CD4-positive, alpha-beta T cell treated with Interleukin-6 for 4 hours (primary cell): ENCODE measurements around the gene FNDC3B.

Experiments
- DNase-seq: peaks from one replicate; pipeline ENCODE4 v3.0.0-alpha.2; 2020; ENCODE audit warnings: mixed read lengths

Gene FNDC3B

GRCh38 chr3:172097585-172097984 is 58.2 kb downstream of the FNDC3B start:
- DNase-seq, result no peak

GRCh38 chr3:172098698-172099494 is 59.5 kb downstream of the FNDC3B start:
- no peak for DNase-seq

- DNase-seq, result no peak
These were observed 60.1 kb downstream of the FNDC3B start for GRCh38 chr3:172099495-172099808.

- no peak for DNase-seq
These were observed 61.1 kb downstream of the FNDC3B start for GRCh38 chr3:172100482-172100881.

GRCh38 chr3:172101107-172101506 is 61.7 kb downstream of the FNDC3B start:
- DNase-seq, result no peak

GRCh38 chr3:172102123-172102882 is 62.9 kb downstream of the FNDC3B start:
- peak; percentile 64 for DNase-seq

- no peak for DNase-seq
These were observed 63.5 kb downstream of the FNDC3B start for GRCh38 chr3:172102883-172103310.

GRCh38 chr3:172103724-172104123 is 64.3 kb downstream of the FNDC3B start:
- no peak for DNase-seq

- no peak for DNase-seq
These were observed 65.2 kb downstream of the FNDC3B start for GRCh38 chr3:172104471-172105072.

GRCh38 chr3:172106037-172106954 is 66.9 kb downstream of the FNDC3B start:
- no peak for DNase-seq

GRCh38 chr3:172106989-172107388 is 67.6 kb downstream of the FNDC3B start:
- peak; percentile 74 for DNase-seq

GRCh38 chr3:172107403-172107802 is 68.0 kb downstream of the FNDC3B start:
- peak; percentile 64 for DNase-seq

GRCh38 chr3:172110127-172110779 is 70.9 kb downstream of the FNDC3B start:
- no peak for DNase-seq

- DNase-seq, result no peak
These were observed 71.8 kb downstream of the FNDC3B start for GRCh38 chr3:172111163-172111562.

GRCh38 chr3:172112078-172112733 is 72.8 kb downstream of the FNDC3B start:
- no peak for DNase-seq

- DNase-seq, result no peak
These were observed 73.3 kb downstream of the FNDC3B start for GRCh38 chr3:172112734-172113120.

- no peak for DNase-seq
These were observed 74.3 kb downstream of the FNDC3B start for GRCh38 chr3:172113710-172114109.

GRCh38 chr3:172115059-172115458 is 75.7 kb downstream of the FNDC3B start:
- DNase-seq, result no peak

- DNase-seq, result no peak
These were observed 76.4 kb downstream of the FNDC3B start for GRCh38 chr3:172115787-172116186.

- DNase-seq, result no peak
These were observed 78.6 kb downstream of the FNDC3B start for GRCh38 chr3:172118019-172118418.

- DNase-seq, result no peak
These were observed 80.0 kb downstream of the FNDC3B start for GRCh38 chr3:172119266-172119969.
